ENCODE measurements around the gene DHX35.

DHX35 gene

GRCh38 chr20:38920411-38920810, 41.7 kb upstream of the DHX35 start:
- CTCF ChIA-PET: no interaction called here
- POLR2A ChIA-PET: no interaction called here

GRCh38 chr20:38920851-38921250, 41.3 kb upstream of the DHX35 start:
- POLR2A ChIA-PET: no interaction called here
- CTCF ChIA-PET: no interaction called here
- TF ChIP-seq ELF4 (IDR thresholded peaks at IDR 0.05) (no peak), ZNF384 (IDR thresholded peaks at IDR 0.05) (no peak), SUZ12 (IDR thresholded peaks at IDR 0.05) (no peak), FOXA1 (IDR thresholded peaks at IDR 0.05) (no peak), PKNOX1 (IDR thresholded peaks at IDR 0.05) (no peak), FOXK2 (IDR thresholded peaks at IDR 0.05) (no peak), L3MBTL2 (conservative IDR thresholded peaks at IDR 0.05) (no peak), TARDBP (IDR thresholded peaks at IDR 0.05) (no peak), CTBP1 (IDR thresholded peaks at IDR 0.05; ENCODE audit: borderline replicate concordance) (no peak), HDGF (IDR thresholded peaks at IDR 0.05; ENCODE audit: borderline replicate concordance) (no peak), LEF1 (IDR thresholded peaks at IDR 0.05; ENCODE audit: borderline replicate concordance) (no peak), SP1 (IDR thresholded peaks at IDR 0.05) (no peak), BHLHE40 (IDR thresholded peaks at IDR 0.05; ENCODE audit: borderline replicate concordance) (no peak), FOXM1 (IDR thresholded peaks at IDR 0.05; ENCODE audit: borderline replicate concordance) (no peak), NFRKB (IDR thresholded peaks at IDR 0.05) (no peak), ARNT (IDR thresholded peaks at IDR 0.05) (no peak)
- DNase-seq (ENCODE audit: extremely low spot score): no peak

More at GRCh38 chr20:38920411-38920810, 41.7 kb upstream of the DHX35 start:
- no peak for DNase-seq (ENCODE audit: extremely low spot score)
- no peak for TF ChIP-seq CTBP1 (IDR thresholded peaks at IDR 0.05; ENCODE audit: borderline replicate concordance)

- DNase-seq (ENCODE audit: extremely low spot score): no peak
- TF ChIP-seq L3MBTL2 (conservative IDR thresholded peaks at IDR 0.05) (no peak), FOXK2 (IDR thresholded peaks at IDR 0.05) (no peak), ARNT (IDR thresholded peaks at IDR 0.05) (no peak), PKNOX1 (IDR thresholded peaks at IDR 0.05) (no peak), HDGF (IDR thresholded peaks at IDR 0.05; ENCODE audit: borderline replicate concordance) (no peak), SUZ12 (IDR thresholded peaks at IDR 0.05) (no peak), CTBP1 (IDR thresholded peaks at IDR 0.05; ENCODE audit: borderline replicate concordance) (no peak), ELF4 (IDR thresholded peaks at IDR 0.05) (no peak), TARDBP (IDR thresholded peaks at IDR 0.05) (no peak), ZNF384 (IDR thresholded peaks at IDR 0.05) (no peak), BHLHE40 (IDR thresholded peaks at IDR 0.05; ENCODE audit: borderline replicate concordance) (no peak), NFRKB (IDR thresholded peaks at IDR 0.05) (no peak), FOXA1 (IDR thresholded peaks at IDR 0.05) (no peak), FOXM1 (IDR thresholded peaks at IDR 0.05; ENCODE audit: borderline replicate concordance) (no peak), LEF1 (IDR thresholded peaks at IDR 0.05; ENCODE audit: borderline replicate concordance) (no peak), SP1 (IDR thresholded peaks at IDR 0.05) (no peak)
- CTCF ChIA-PET: no interaction called here
- POLR2A ChIA-PET: no interaction called here
These were observed 37.4 kb upstream of the DHX35 start for GRCh38 chr20:38924718-38925117.

GRCh38 chr20:38926142-38926933, 35.8 kb upstream of the DHX35 start, which contains the start of gene FAM83D:
Gene FAM83D, plus strand, starts transcription at chr20:38926417. Its CDS starts 26 bp downstream, at chr20:38926443.
- CTCF ChIA-PET: no interaction called here
- DNase-seq (ENCODE audit: extremely low spot score): peak; percentile 98
- TF ChIP-seq FOXM1 (IDR thresholded peaks at IDR 0.05; ENCODE audit: borderline replicate concordance): peak; percentile 100
- TF ChIP-seq L3MBTL2 (conservative IDR thresholded peaks at IDR 0.05): peak; percentile 74; the same call in 1 of the 2 replicates
- TF ChIP-seq FOXA1 (IDR thresholded peaks at IDR 0.05): no peak
- TF ChIP-seq CTBP1 (IDR thresholded peaks at IDR 0.05; ENCODE audit: borderline replicate concordance): no peak
- peak; percentile 65 for TF ChIP-seq ELF4 (IDR thresholded peaks at IDR 0.05)
- no peak for TF ChIP-seq NFRKB (IDR thresholded peaks at IDR 0.05)
- no peak for TF ChIP-seq SP1 (IDR thresholded peaks at IDR 0.05)

GRCh38 chr20:38926934-38927616, 35.1 kb upstream of the DHX35 start:
- TF ChIP-seq HDGF (IDR thresholded peaks at IDR 0.05; ENCODE audit: borderline replicate concordance) (no peak), SP1 (IDR thresholded peaks at IDR 0.05) (no peak), ARNT (IDR thresholded peaks at IDR 0.05) (no peak), ZNF384 (IDR thresholded peaks at IDR 0.05) (0 out of 2 replicates have a peak, but pooled peaks have one; percentile 10)
- CTCF ChIA-PET: no interaction called here
- DNase-seq (ENCODE audit: extremely low spot score): no peak
- POLR2A ChIA-PET: interaction anchor here (3.5 kb wide), 1 partner anchor 35 kb away, joined by 14 read pairs; the partner anchor contains the start of gene DHX35

More at GRCh38 chr20:38926142-38926933, 35.8 kb upstream of the DHX35 start, which contains the start of gene FAM83D:
- POLR2A ChIA-PET: no interaction called here

GRCh38 chr20:38927902-38928578, 34.1 kb upstream of the DHX35 start:
- no peak for DNase-seq (ENCODE audit: extremely low spot score)
- CTCF ChIA-PET: interaction anchor here (0.7 to 1.4 kb wide), 3 partner anchors 34 to 121 kb away, joined by 3 to 6 read pairs (median 3); partner anchors contain the start of gene DHX35
- TF ChIP-seq FOXM1 (IDR thresholded peaks at IDR 0.05; ENCODE audit: borderline replicate concordance) (no peak), ELF4 (IDR thresholded peaks at IDR 0.05) (no peak), SUZ12 (IDR thresholded peaks at IDR 0.05) (no peak)
- POLR2A ChIA-PET: interaction anchor here (3.5 kb wide), 1 partner anchor 34 kb away, joined by 14 read pairs; the partner anchor contains the start of gene DHX35
